ENCODE results near the gene ASCC2.
"Not testable (repeated sequence)": the region's sequence is repeated elsewhere in the genome, so short reads cannot be mapped to it uniquely, and the experiment has no call there.

The ASCC2 gene

GRCh38 chr22:29854432-29854831, 16.4 kb upstream of the ASCC2 start:
- DNase-seq = no peak

DNA sequence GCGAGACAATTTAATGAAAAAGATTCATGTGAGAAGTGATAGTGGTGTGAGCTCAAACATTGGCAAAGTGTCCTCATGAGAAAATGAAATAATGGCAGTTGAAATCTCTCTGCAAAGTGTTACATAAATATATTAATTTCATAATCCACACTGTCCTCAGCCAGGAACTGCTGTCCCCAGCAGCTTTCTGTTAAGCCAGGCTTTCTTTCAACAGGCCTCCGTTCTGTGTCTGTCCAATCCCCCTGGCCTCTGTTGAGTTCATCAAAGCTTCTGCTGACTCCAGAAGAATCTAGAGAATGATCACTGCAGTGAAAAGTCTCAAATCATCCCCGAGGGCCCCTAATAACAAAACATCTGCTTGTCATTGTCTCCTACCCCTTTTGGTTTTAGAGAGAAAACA, 10.0 kb upstream of the ASCC2 start:
- DNase-seq = no peak

- DNase-seq = no peak
Measured at GRCh38 chr22:29846290-29846689, 8.2 kb upstream of the ASCC2 start.

GRCh38 chr22:29842740-29843139, 4.7 kb upstream of the ASCC2 start:
- DNase-seq = peak in 1 of 2 experiments; percentile 25

GRCh38 chr22:29842172-29842571, 4.1 kb upstream of the ASCC2 start:
- DNase-seq = no peak

GRCh38 chr22:29840498-29840897, 2.4 kb upstream of the ASCC2 start:
- DNase-seq = no peak

- DNase-seq = no peak
Measured at GRCh38 chr22:29839039-29839438, 965 bp upstream of the ASCC2 start.

GRCh38 chr22:29838599-29838956, 504 bp upstream of the ASCC2 start:
- no peak for DNase-seq

DNA sequence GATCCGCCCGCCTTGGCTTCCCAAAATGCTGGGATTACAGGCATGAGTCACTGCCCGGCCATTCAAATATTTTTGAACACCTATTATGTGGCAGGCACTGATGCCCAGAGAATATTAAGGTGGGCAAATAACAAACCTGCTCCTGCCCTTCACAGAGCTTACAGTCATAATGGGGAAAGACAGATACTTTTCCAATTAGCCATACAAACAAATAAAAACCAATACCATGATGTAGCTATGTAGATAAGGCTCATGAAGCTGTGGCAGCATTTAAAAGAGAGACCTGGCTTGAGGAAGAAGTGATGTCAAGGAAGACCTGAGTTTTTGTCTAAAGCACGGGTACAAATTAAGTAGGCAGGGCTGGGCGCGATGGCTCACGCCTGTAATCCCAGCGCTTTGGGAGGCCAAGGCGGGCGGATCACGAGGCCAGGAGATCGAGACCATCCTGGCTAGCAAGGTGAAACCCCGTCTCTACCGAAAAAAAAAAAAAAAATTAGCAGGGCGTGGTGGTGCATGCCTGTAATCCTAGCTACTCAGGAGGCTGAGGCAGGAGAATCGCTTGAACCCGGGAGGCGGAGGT, 1.2 kb downstream of the ASCC2 start:
- DNase-seq = not testable (repeated sequence)

GRCh38 chr22:29834046-29834445, 4.0 kb downstream of the ASCC2 start:
- no peak for DNase-seq

GRCh38 chr22:29833392-29833965, 4.6 kb downstream of the ASCC2 start:
- no peak for DNase-seq

- no peak for DNase-seq
Measured at GRCh38 chr22:29831958-29832357, 6.1 kb downstream of the ASCC2 start.

- DNase-seq = no peak
Measured at GRCh38 chr22:29831186-29831921, 6.7 kb downstream of the ASCC2 start.

- DNase-seq = no peak
Measured at GRCh38 chr22:29830585-29830984, 7.5 kb downstream of the ASCC2 start.

DNA sequence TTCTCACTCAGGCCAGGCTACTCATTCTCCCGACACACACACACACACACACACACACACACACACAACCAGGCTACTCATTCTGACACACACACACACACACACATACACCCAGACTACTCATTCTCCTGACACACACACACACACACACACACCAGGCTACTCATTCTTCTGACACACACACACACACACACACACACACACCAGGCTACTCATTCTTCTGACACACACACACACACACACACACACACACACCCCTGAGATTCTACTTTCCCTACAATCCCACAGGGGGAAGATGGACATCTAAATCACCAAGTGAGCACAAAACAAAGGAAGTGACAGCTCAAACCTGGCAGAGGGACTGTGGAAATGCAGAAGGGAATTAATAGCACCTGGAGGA, 10.3 kb downstream of the ASCC2 start:
- DNase-seq = not testable (repeated sequence)

DNA sequence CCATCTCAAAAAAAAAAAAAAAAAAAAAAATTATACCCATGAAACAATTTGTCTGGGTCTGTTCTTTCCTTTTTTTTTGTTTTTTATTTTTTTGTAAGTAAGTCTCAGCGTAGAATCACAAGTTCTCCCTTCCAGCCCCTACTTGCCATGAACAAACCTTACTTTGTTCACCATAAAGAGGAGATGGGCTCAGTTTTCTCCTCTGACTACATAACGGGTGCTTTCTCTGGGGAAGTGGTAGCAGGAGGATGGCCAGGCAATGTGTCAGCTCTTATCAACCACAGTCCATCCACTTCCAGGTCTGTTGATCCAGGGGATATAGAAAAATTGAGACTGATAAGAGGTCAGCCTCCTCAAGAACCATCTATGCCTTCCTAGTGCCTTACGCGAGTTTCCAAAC, 11.0 kb downstream of the ASCC2 start:
- DNase-seq = no peak

DNA sequence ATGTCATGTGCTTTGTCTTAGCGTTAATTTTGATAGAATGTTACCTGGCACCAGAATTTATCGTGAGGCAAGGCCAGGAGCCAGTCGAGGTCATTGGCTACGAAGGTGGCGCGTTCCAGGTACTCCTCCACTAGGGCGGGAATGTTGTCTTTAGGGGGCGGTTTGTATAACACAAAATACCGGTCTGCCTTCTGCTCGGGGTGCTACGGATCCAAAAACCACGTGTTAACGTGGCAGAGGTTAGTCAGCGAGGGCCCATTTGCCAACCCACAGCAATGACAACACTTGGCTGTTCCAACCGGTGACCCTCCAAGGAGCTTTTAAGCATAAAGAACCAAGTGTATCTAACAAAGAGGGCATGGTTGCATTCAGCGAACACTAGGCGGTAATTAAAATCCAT, 12.5 kb downstream of the ASCC2 start:
- DNase-seq = no peak

- DNase-seq = no peak
Measured at GRCh38 chr22:29824677-29825076, 13.4 kb downstream of the ASCC2 start.

GRCh38 chr22:29821291-29822016, 16.6 kb downstream of the ASCC2 start:
- peak in 1 of 2 experiments; percentile 5 for DNase-seq

DNA sequence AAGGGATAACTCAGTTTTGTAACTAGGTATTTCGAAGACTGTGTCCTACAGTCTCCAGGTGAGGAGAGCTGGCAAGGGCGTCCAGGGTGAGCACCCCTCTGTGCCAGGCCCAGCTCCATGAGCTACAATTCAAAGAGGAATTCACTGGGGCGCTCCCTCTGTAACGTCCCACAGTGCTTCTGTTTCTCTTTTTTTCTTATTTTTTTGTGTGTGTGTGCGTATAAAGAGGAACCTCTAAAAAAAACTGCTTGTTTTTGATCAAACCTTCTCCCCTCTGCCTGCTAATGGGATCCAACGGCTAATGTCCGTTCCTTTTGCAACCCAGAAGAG, 17.1 kb downstream of the ASCC2 start:
- DNase-seq = no peak

DNA sequence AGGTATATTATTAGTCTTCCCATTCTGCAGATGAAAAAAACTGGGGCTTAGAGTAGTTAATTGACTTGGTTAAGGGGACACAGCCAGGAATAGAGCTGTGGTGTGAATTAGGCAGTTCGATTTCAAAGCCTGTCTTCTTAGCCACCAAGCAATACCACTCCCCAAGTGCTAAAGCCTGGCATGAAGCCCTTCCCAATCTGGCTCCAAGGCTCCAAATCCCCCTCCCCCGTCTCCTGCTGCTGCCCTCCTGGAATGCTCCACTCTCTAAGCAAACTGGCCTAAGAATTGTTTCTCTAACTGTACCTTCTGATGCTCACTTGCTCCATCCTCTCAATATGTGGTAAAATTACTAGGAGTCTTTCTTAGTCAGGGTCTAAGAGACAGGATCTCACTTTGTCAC, 18.6 kb downstream of the ASCC2 start:
- DNase-seq = no peak

- no peak for DNase-seq
Measured at GRCh38 chr22:29817724-29818123, 20.4 kb downstream of the ASCC2 start.

- DNase-seq = no peak
Measured at GRCh38 chr22:29816980-29817379, 21.1 kb downstream of the ASCC2 start.

DNA sequence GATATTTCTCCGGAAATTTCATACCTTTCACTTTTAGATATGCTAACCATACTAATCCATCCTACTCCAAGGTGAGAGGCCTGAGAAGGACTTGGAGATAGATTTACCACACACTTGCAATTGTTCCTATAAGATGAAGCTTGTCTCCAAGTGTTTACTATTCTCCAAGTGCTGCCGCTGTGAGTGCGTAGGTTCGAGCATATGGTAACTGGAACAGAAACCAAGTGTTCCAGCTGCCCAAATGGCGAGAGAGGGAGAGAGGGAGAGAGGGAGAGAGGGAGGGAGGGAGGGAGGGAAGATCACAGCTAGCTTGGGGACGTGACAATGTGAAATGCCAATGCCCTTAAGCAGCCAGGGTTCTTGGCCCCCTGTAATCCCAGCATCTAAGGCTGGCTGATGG, 21.5 kb downstream of the ASCC2 start:
- no peak for DNase-seq

Data from NCI-H526 (cell line).